Astrocyte (in vitro differentiated cells and primary cell): ENCODE results near the gene CDC42BPG.

Source experiments
- CTCF ChIP-seq: IDR thresholded peaks from 2 replicates; pipeline ENCODE4 v1.5.1; 2011; ENCODE audit warnings: low read depth, mild to moderate bottlenecking, inconsistent platforms, low read length, moderate library complexity; ENCODE audit not compliant: insufficient read depth
- EZH2 ChIP-seq: IDR thresholded peaks from 2 replicates; pipeline ENCODE4 v1.6.1; 2012; ENCODE audit warnings: mild to moderate bottlenecking, low read length, inconsistent platforms; ENCODE audit not compliant: insufficient read depth

DNA sequence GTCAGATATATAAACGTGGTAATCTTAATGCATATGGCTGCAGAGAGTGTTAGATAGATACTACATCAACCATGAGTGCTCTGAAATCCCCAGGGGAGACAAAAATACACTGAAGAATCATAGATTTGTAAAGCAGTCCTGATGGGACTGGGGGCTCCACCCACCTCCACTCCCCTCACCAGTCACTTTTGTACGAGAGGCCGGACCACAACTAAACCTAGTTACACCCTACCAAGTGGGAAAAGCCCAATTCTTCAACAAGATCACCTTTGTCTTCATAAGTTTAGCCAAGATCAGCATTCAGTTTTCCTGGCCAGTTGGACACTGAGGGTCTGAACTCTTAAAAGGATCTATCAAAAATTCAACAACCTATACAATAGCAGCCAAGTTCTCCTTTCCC lies 67.6 kb downstream of the CDC42BPG start:
- TF ChIP-seq CTCF (no peak), EZH2 (no peak)
